Adipocyte (in vitro differentiated cells): ENCODE data around the gene PWP2.

Source experiments
- DNase-seq: peaks from one replicate; pipeline ENCODE4 v3.0.0-alpha.2; 2015; ENCODE audit warnings: low read depth
- H3K27me3 ChIP-seq: replicated peaks from 2 replicates; pipeline ENCODE4 v1.7.0; 2013; ENCODE audit warnings: mild to moderate bottlenecking, low read length, moderate library complexity; ENCODE audit not compliant: control insufficient read depth, insufficient read depth
- H3K36me3 ChIP-seq: 2 replicates; pipeline ENCODE4 v1.7.0; 2013; ENCODE audit warnings: low read length, mild to moderate bottlenecking, moderate library complexity; ENCODE audit not compliant: control insufficient read depth, insufficient read depth, severe bottlenecking
- H3K4me1 ChIP-seq: 2 replicates; pipeline ENCODE4 v1.7.0; 2013; ENCODE audit warnings: mild to moderate bottlenecking, low read length, moderate library complexity; ENCODE audit not compliant: control insufficient read depth, insufficient read depth
- H3K4me3 ChIP-seq: 2 replicates; pipeline ENCODE4 v1.7.0; 2013; ENCODE audit warnings: mild to moderate bottlenecking, low read length, moderate library complexity
- H3K9ac ChIP-seq: 2 replicates; pipeline ENCODE4 v1.7.0; 2013; ENCODE audit warnings: mild to moderate bottlenecking, low read length, moderate library complexity
- H3K9me3 ChIP-seq: 2 replicates; pipeline ENCODE4 v1.7.0; 2013; ENCODE audit warnings: mild to moderate bottlenecking, low read length, moderate library complexity; ENCODE audit not compliant: control insufficient read depth

PWP2 gene

DNA sequence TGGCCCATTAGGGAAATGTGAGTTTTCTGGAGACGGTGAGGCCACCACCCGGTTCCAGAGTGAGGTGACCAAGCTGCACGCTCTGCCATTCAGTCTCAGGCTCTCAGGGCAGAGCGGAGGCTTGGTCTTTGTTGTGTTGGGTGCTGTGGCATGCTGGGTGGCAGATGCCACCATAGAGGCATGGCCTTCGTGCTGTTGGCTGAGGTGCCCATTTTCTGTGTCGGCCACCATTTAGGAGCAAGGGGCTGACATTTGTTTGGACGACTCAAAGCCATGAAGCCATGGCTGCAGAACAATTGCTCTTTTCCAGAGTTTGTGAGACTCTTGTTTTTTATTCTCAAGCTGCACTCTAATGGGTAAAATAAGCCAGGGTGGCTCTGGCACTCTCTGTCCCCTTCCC, 36.8 kb upstream of the PWP2 start:
- Histone ChIP-seq H3K9ac (no peak overlapping the region), H3K4me1 (peaks cover 7% of the 10 kb centered on the region), H3K36me3 (peaks cover 54% of the 10 kb centered on the region), H3K4me3 (no peak overlapping the region), H3K27me3 (no peaks in the 10 kb centered on the region), H3K9me3 (no peaks in the 10 kb centered on the region)
- no peak for DNase-seq

GRCh38 chr21:44071359-44072104, 35.7 kb upstream of the PWP2 start:
- Histone ChIP-seq H3K4me3 (no peak overlapping the region), H3K9me3 (no peaks in the 10 kb centered on the region), H3K9ac (no peak overlapping the region), H3K27me3 (no peaks in the 10 kb centered on the region), H3K36me3 (peaks cover 53% of the 10 kb centered on the region), H3K4me1 (peaks cover 7% of the 10 kb centered on the region)
- no peak for DNase-seq

DNA sequence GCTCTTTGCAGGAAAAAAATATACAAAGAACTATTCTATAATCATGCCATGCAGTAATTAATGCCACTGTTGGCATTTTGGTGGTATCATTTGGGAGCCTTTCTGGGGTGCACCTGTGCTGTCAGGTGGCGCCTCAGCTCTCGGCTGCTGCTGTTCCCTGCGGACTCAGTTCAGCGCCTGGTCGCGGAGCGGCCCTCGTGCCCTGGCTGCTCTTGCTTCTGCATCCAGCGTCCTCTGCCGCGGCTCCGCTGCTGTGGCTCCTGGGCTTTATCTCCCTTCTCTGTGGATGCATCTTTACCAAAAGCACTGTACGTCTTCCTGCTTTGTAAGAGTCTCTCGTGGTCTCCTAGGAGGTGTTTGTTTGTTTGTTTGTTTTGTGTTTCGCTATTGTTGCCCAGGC, 35.1 kb upstream of the PWP2 start:
- no peak overlapping the region for H3K9ac ChIP-seq
- H3K4me1 ChIP-seq = peaks cover 4% of the 10 kb centered on the region
- H3K27me3 ChIP-seq = no peaks in the 10 kb centered on the region
- no peak for DNase-seq
- no peak overlapping the region for H3K4me3 ChIP-seq
- H3K36me3 ChIP-seq = peaks cover 53% of the 10 kb centered on the region
- H3K9me3 ChIP-seq = no peaks in the 10 kb centered on the region

DNA sequence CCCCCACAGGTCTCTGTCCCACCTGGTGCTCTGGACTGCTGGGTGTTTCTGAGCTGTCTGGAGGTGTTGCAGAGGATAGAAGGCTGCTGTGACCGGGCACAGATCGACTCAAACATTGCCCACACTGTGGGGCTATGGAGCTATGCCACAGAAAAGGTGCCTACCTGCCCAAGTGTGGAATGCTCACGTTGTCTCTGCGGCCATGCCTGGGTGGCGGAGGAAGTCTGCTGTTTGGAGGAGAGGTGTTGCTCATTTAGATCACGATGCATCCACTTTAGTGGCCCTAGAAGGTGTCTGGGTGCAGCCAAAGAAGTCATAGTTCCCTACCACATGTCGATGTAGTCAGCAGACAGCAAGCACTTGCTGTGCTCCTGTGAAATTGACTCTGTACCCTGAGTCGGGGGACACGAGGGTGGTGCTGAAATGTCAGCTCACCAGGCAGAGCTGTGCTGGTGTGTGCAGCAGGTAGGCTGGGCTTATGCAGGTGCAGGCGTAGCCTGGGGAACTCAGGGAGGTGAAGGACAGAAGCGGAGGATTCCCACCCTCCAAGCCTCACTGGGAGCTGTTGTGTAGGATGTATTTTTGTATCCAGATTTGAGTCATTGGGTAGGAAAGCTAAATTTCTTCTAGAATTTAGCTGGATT, 32.8 kb upstream of the PWP2 start:
- Histone ChIP-seq H3K4me3 (no peak overlapping the region), H3K9me3 (no peaks in the 10 kb centered on the region), H3K27me3 (no peaks in the 10 kb centered on the region), H3K9ac (no peak overlapping the region), H3K4me1 (no peaks in the 10 kb centered on the region), H3K36me3 (peaks cover 66% of the 10 kb centered on the region)
- no peak for DNase-seq

GRCh38 chr21:44076316-44076715, 30.9 kb upstream of the PWP2 start:
- DNase-seq = no peak
- H3K36me3 ChIP-seq = peaks cover 82% of the 10 kb centered on the region
- H3K9me3 ChIP-seq = no peaks in the 10 kb centered on the region
- H3K9ac ChIP-seq = no peak overlapping the region
- H3K4me1 ChIP-seq = no peaks in the 10 kb centered on the region
- H3K27me3 ChIP-seq = no peaks in the 10 kb centered on the region
- H3K4me3 ChIP-seq = no peak overlapping the region

- Histone ChIP-seq H3K36me3 (peaks cover 93% of the 10 kb centered on the region), H3K4me3 (no peak overlapping the region), H3K4me1 (no peaks in the 10 kb centered on the region), H3K9ac (no peak overlapping the region), H3K27me3 (no peaks in the 10 kb centered on the region), H3K9me3 (no peaks in the 10 kb centered on the region)
- no peak for DNase-seq
Measured at GRCh38 chr21:44078411-44078981, 28.7 kb upstream of the PWP2 start.

- Histone ChIP-seq H3K27me3 (no peaks in the 10 kb centered on the region), H3K4me3 (no peak overlapping the region), H3K4me1 (no peaks in the 10 kb centered on the region), H3K36me3 (peaks cover 95% of the 10 kb centered on the region), H3K9me3 (no peaks in the 10 kb centered on the region), H3K9ac (no peak overlapping the region)
- no peak for DNase-seq
Measured at GRCh38 chr21:44079446-44079845, 27.8 kb upstream of the PWP2 start.

DNA sequence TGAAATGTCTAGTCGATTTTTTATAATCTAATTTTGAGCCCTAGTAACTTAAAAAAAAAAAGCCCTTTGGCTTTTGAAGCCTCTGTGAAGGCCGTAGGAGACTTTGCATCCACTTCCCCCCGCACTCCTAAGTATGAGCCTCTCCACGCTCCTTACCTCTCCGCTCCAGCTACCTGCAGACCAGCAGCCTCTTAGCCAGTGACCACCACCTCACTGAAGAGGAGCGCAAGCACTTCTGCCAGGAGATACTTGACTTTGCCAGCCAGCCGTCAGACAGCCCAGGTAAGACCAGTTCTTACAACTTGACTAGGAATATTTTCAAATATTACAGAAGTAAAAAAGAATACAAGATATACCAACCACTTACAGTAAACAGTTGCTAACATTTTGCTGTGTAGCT, 27.4 kb upstream of the PWP2 start:
- no peak for DNase-seq
- H3K9me3 ChIP-seq = no peaks in the 10 kb centered on the region
- H3K36me3 ChIP-seq = peaks cover 95% of the 10 kb centered on the region

GRCh38 chr21:44082648-44083440, 24.4 kb upstream of the PWP2 start:
- DNase-seq = no peak
- no peaks in the 10 kb centered on the region for H3K9me3 ChIP-seq
- peaks cover 93% of the 10 kb centered on the region for H3K36me3 ChIP-seq
- no peak overlapping the region for H3K4me3 ChIP-seq
- no peaks in the 10 kb centered on the region for H3K27me3 ChIP-seq
- no peak overlapping the region for H3K9ac ChIP-seq
- no peaks in the 10 kb centered on the region for H3K4me1 ChIP-seq

More for the DNA sequence above, 27.4 kb upstream of the PWP2 start:
- H3K9ac ChIP-seq = no peak overlapping the region
- H3K4me3 ChIP-seq = no peak overlapping the region
- no peaks in the 10 kb centered on the region for H3K4me1 ChIP-seq
- no peaks in the 10 kb centered on the region for H3K27me3 ChIP-seq

GRCh38 chr21:44083631-44084291, 23.4 kb upstream of the PWP2 start:
- Histone ChIP-seq H3K9me3 (no peaks in the 10 kb centered on the region), H3K9ac (no peak overlapping the region), H3K36me3 (peaks cover 93% of the 10 kb centered on the region), H3K27me3 (no peaks in the 10 kb centered on the region), H3K4me1 (no peaks in the 10 kb centered on the region), H3K4me3 (no peak overlapping the region)
- DNase-seq = no peak
